Measurements from ENCODE around the gene PEX16. TPM values are rescaled to one million over a fixed set of nuclear protein-coding genes. Genes with fewer than 3 reads are reported as not detected.
A peak's percentile ranks its signal among the peaks of the same experiment; 100 is the strongest.

Gene PEX16
- total and polyA plus RNA-seq, 4 experiments from 2014 or later: 49.6 to 71.5 (median 57.9) TPM

GRCh38 chr11:45918331-45918941 is 759 bp upstream of the PEX16 start:
- H3K4me1 ChIP-seq (ENCODE audit: insufficient read depth, low read length): peaks cover 56% of the 10 kb centered on the region
- Mint-ChIP-seq H3K4me3 (peak overlapping the region; percentile 91 to 98 (median 96)), H3K4me1 (peaks cover 26 to 70% (median 50%) of the 10 kb centered on the region in 4 donors), H3K27me3 (peaks cover 0 to 1% of the 10 kb centered on the region in 2 donors), H3K36me3 (peaks cover 4 to 39% of the 10 kb centered on the region in 2 donors), H3K27ac (peak overlapping the region; percentile 95 to 100 (median 99)), H3K9me3 (peaks cover 0 to 2% (median 0%) of the 10 kb centered on the region in 8 donors)
- peak overlapping the region; percentile 89 for H3K27ac ChIP-seq (ENCODE audit: low read depth, low read length)
- peak overlapping the region; percentile 88 to 91 for H3K4me3 ChIP-seq (ENCODE audit: low read length in 2 of 2)
- ChIA-PET CTCF (ENCODE audit: partially characterized antibody) (interaction anchor here (0.7 to 1.3 kb wide), 5 partner anchors 10 to 114 kb away, joined by 3 to 5 read pairs (median 4); partner anchors contain the start of genes CRY2 and SLC35C1), POLR2A (ENCODE audit: partially characterized antibody) (interaction anchor here (0.7 to 4.8 kb wide), 16 partner anchors 10 to 430 kb away, joined by 3 to 77 read pairs (median 5); partner anchors contain the start of genes CRY2, FREY1 and SLC35C1)
- peak; percentile 31 to 65 (median 39) for DNase-seq
- peaks cover 21% of the 10 kb centered on the region for H3K36me3 ChIP-seq (ENCODE audit: insufficient read depth, low read length)
- no peaks in the 10 kb centered on the region for H3K9me3 ChIP-seq (ENCODE audit: control insufficient read depth in 1 of 2, low read length in 2 of 2)
- H3K27me3 ChIP-seq (ENCODE audit: insufficient read depth, low read length): no peaks in the 10 kb centered on the region
- intact Hi-C loops (cut with micrococcal nuclease): loop anchor here (1.0 to 5.0 kb wide), 5 partner anchors 34 to 564 kb away; partner anchors contain the start of genes CRY2, MAPK8IP1, PHF21A and SLC35C1

GRCh38 chr11:45917286-45917622 is 423 bp downstream of the PEX16 start:
- H3K4me1 ChIP-seq (ENCODE audit: insufficient read depth, low read length): peaks cover 50% of the 10 kb centered on the region
- H3K27ac ChIP-seq (ENCODE audit: low read depth, low read length): peak overlapping the region; percentile 89
- no peaks in the 10 kb centered on the region for H3K27me3 Mint-ChIP-seq
- H3K4me3 ChIP-seq (ENCODE audit: low read length in 2 of 2): peak overlapping the region; percentile 88 to 91
- POLR2A ChIA-PET (ENCODE audit: partially characterized antibody): interaction anchor here (0.7 to 4.8 kb wide), 12 partner anchors 9 to 1297 kb away, joined by 3 to 77 read pairs (median 7); partner anchors contain the start of genes CRY2, DDB2, FREY1 and SLC35C1
- CTCF ChIA-PET (ENCODE audit: partially characterized antibody): interaction anchor here (0.7 to 1.1 kb wide), 6 partner anchors 14 to 432 kb away, joined by 3 to 5 read pairs (median 4); no protein-coding TSS in a partner anchor
- peaks cover 26% of the 10 kb centered on the region for H3K36me3 ChIP-seq (ENCODE audit: insufficient read depth, low read length)
- H3K4me3 Mint-ChIP-seq: peak overlapping the region; percentile 91 to 98 (median 96)
- intact Hi-C loops (cut with micrococcal nuclease): loop anchor here (5.0 kb wide), 1 partner anchor 205 kb away; the partner anchor contains the start of gene PHF21A
- no peaks in the 10 kb centered on the region for H3K9me3 ChIP-seq (ENCODE audit: control insufficient read depth in 1 of 2, low read length in 2 of 2)
- peaks cover 0 to 2% (median 0%) of the 10 kb centered on the region in 8 donors for H3K9me3 Mint-ChIP-seq
- H3K27me3 ChIP-seq (ENCODE audit: insufficient read depth, low read length): no peaks in the 10 kb centered on the region
- DNase-seq: no peak
- H3K27ac Mint-ChIP-seq: peak overlapping the region; percentile 95 to 100 (median 99)
- peaks cover 4 to 42% of the 10 kb centered on the region in 2 donors for H3K36me3 Mint-ChIP-seq
- H3K4me1 Mint-ChIP-seq: peaks cover 24 to 67% (median 47%) of the 10 kb centered on the region in 4 donors

GRCh38 chr11:45915446-45915845 is 2.2 kb downstream of the PEX16 start:
- Mint-ChIP-seq H3K27ac (peak overlapping the region in 3 of 7 donors; percentile 7 to 73 (median 10)), H3K9me3 (peaks cover 0 to 2% (median 0%) of the 10 kb centered on the region in 8 donors), H3K4me1 (peaks cover 21 to 54% (median 37%) of the 10 kb centered on the region in 4 donors), H3K36me3 (peaks cover 12 to 52% of the 10 kb centered on the region in 2 donors), H3K27me3 (no peaks in the 10 kb centered on the region), H3K4me3 (peak overlapping the region in 4 of 8 donors; percentile 12 to 81 (median 40))
- CTCF ChIA-PET (ENCODE audit: partially characterized antibody): interaction anchor here (1.0 kb wide), 1 partner anchor 73 kb away, joined by 5 read pairs; no protein-coding TSS in a partner anchor
- DNase-seq: peak in 1 of 5 donors; percentile 39
- H3K4me3 ChIP-seq (ENCODE audit: low read length in 2 of 2): no peak overlapping the region
- no peaks in the 10 kb centered on the region for H3K27me3 ChIP-seq (ENCODE audit: insufficient read depth, low read length)
- intact Hi-C loops (cut with micrococcal nuclease): loop anchor here (5.0 kb wide), 1 partner anchor 207 kb away; the partner anchor contains the start of gene PHF21A
- no peaks in the 10 kb centered on the region for H3K9me3 ChIP-seq (ENCODE audit: control insufficient read depth in 1 of 2, low read length in 2 of 2)
- peaks cover 42% of the 10 kb centered on the region for H3K4me1 ChIP-seq (ENCODE audit: insufficient read depth, low read length)
- POLR2A ChIA-PET (ENCODE audit: partially characterized antibody): interaction anchor here (0.7 to 4.8 kb wide), 4 partner anchors 13 to 73 kb away, joined by 3 to 77 read pairs (median 3); no protein-coding TSS in a partner anchor
- peaks cover 37% of the 10 kb centered on the region for H3K36me3 ChIP-seq (ENCODE audit: insufficient read depth, low read length)
- no peak overlapping the region for H3K27ac ChIP-seq (ENCODE audit: low read depth, low read length)

- POLR2A ChIA-PET (ENCODE audit: partially characterized antibody): no interaction called here
These were observed 3.6 kb downstream of the PEX16 start for GRCh38 chr11:45913942-45914635.

GRCh38 chr11:45913514-45913913 is 4.2 kb downstream of the PEX16 start:
- H3K4me3 Mint-ChIP-seq: peak overlapping the region in 1 of 8 donors; percentile 59

More at GRCh38 chr11:45913942-45914635, 3.6 kb downstream of the PEX16 start:
- no peak overlapping the region for H3K4me3 ChIP-seq (ENCODE audit: low read length in 2 of 2)
- DNase-seq: peak in 1 of 5 donors; percentile 17
- H3K9me3 Mint-ChIP-seq: peaks cover 0 to 2% (median 0%) of the 10 kb centered on the region in 8 donors
- no peaks in the 10 kb centered on the region for H3K9me3 ChIP-seq (ENCODE audit: control insufficient read depth in 1 of 2, low read length in 2 of 2)
- no peaks in the 10 kb centered on the region for H3K27me3 ChIP-seq (ENCODE audit: insufficient read depth, low read length)
- peak overlapping the region in 1 of 7 donors; percentile 4 for H3K27ac Mint-ChIP-seq
- peaks cover 15 to 41% (median 27%) of the 10 kb centered on the region in 4 donors for H3K4me1 Mint-ChIP-seq
- CTCF ChIA-PET (ENCODE audit: partially characterized antibody): no interaction called here
- intact Hi-C loops (cut with micrococcal nuclease): no loop called here
- no peak overlapping the region for H3K4me3 Mint-ChIP-seq
- no peak overlapping the region for H3K27ac ChIP-seq (ENCODE audit: low read depth, low read length)
- H3K36me3 ChIP-seq (ENCODE audit: insufficient read depth, low read length): peaks cover 46% of the 10 kb centered on the region
- H3K27me3 Mint-ChIP-seq: no peaks in the 10 kb centered on the region
- H3K36me3 Mint-ChIP-seq: peaks cover 13 to 62% of the 10 kb centered on the region in 2 donors
- H3K4me1 ChIP-seq (ENCODE audit: insufficient read depth, low read length): peaks cover 29% of the 10 kb centered on the region

GRCh38 chr11:45910623-45911022 is 7.1 kb downstream of the PEX16 start:
- Histone ChIP-seq H3K27ac (ENCODE audit: low read depth, low read length) (no peak overlapping the region), H3K4me1 (ENCODE audit: insufficient read depth, low read length) (peaks cover 4% of the 10 kb centered on the region), H3K27me3 (ENCODE audit: insufficient read depth, low read length) (no peaks in the 10 kb centered on the region), H3K36me3 (ENCODE audit: insufficient read depth, low read length) (peaks cover 45% of the 10 kb centered on the region), H3K9me3 (ENCODE audit: control insufficient read depth in 1 of 2, low read length in 2 of 2) (no peaks in the 10 kb centered on the region), H3K4me3 (ENCODE audit: low read length in 2 of 2) (no peak overlapping the region)
- intact Hi-C loops (cut with micrococcal nuclease): no loop called here
- POLR2A ChIA-PET (ENCODE audit: partially characterized antibody): no interaction called here
- Mint-ChIP-seq H3K36me3 (peaks cover 13 to 47% of the 10 kb centered on the region in 2 donors), H3K9me3 (no peaks in the 10 kb centered on the region), H3K27me3 (no peaks in the 10 kb centered on the region), H3K4me3 (no peak overlapping the region), H3K4me1 (peaks cover 6 to 28% (median 16%) of the 10 kb centered on the region in 4 donors), H3K27ac (no peak overlapping the region)
- CTCF ChIA-PET (ENCODE audit: partially characterized antibody): no interaction called here
- no peak for DNase-seq

More at GRCh38 chr11:45913514-45913913, 4.2 kb downstream of the PEX16 start:
- no peak overlapping the region for H3K4me3 ChIP-seq (ENCODE audit: low read length in 2 of 2)
- DNase-seq: peak in 1 of 5 donors; percentile 5
- peaks cover 13 to 61% of the 10 kb centered on the region in 2 donors for H3K36me3 Mint-ChIP-seq
- peaks cover 13 to 39% (median 25%) of the 10 kb centered on the region in 4 donors for H3K4me1 Mint-ChIP-seq
- no peaks in the 10 kb centered on the region for H3K9me3 ChIP-seq (ENCODE audit: control insufficient read depth in 1 of 2, low read length in 2 of 2)
- H3K27me3 Mint-ChIP-seq: no peaks in the 10 kb centered on the region
- peaks cover 0 to 2% (median 0%) of the 10 kb centered on the region in 8 donors for H3K9me3 Mint-ChIP-seq
- no peaks in the 10 kb centered on the region for H3K27me3 ChIP-seq (ENCODE audit: insufficient read depth, low read length)
- ChIA-PET CTCF (ENCODE audit: partially characterized antibody) (no interaction called here), POLR2A (ENCODE audit: partially characterized antibody) (no interaction called here)
- intact Hi-C loops (cut with micrococcal nuclease): no loop called here
- H3K36me3 ChIP-seq (ENCODE audit: insufficient read depth, low read length): peaks cover 46% of the 10 kb centered on the region
- no peak overlapping the region for H3K27ac Mint-ChIP-seq
- H3K27ac ChIP-seq (ENCODE audit: low read depth, low read length): no peak overlapping the region
- peaks cover 23% of the 10 kb centered on the region for H3K4me1 ChIP-seq (ENCODE audit: insufficient read depth, low read length)
